HFF-Myc (cell line): Measurements from ENCODE around the gene KIN.

Source experiments
- DNase-seq: peaks from one replicate; pipeline ENCODE4 v3.0.0-alpha.2; 2011; ENCODE audit warnings: low read depth; ENCODE audit errors: extremely low read depth
- H3K4me3 ChIP-seq: replicated peaks from 2 replicates; pipeline ENCODE4 v1.5.1; 2011; ENCODE audit warnings: low read depth, mild to moderate bottlenecking, control low read depth, low read length
- CTCF ChIP-seq: IDR thresholded peaks from 2 replicates; pipeline ENCODE4 v1.5.1; 2012; ENCODE audit warnings: mild to moderate bottlenecking, low read depth, low read length, control low read depth; ENCODE audit errors: missing control alignments

The KIN gene

GRCh38 chr10:7787857-7788638 lies at the start of gene KIN, which contains the start of gene ATP5F1C:
TSS of gene KIN (minus strand) at chr10:7787993. CDS start at chr10:7787933, 60 bp downstream.
TSS of gene ATP5F1C (plus strand) at chr10:7788177. CDS start at chr10:7788208, 31 bp downstream.
- H3K4me3 ChIP-seq, result peak within 1 kb of the TSS; percentile 95
- DNase-seq, result peak; percentile 88
- TF ChIP-seq CTCF, result no peak

GRCh38 chr10:7836571-7836970 lies 48.8 kb upstream of the KIN start:
- DNase-seq, result no peak
- no peak overlapping the region for H3K4me3 ChIP-seq
- no peak for TF ChIP-seq CTCF

- no peak overlapping the region for H3K4me3 ChIP-seq
- DNase-seq, result no peak
- no peak for TF ChIP-seq CTCF
Measured at GRCh38 chr10:7834262-7834661, 46.5 kb upstream of the KIN start.

- TF ChIP-seq CTCF, result no peak
- DNase-seq, result no peak
- no peak overlapping the region for H3K4me3 ChIP-seq
Measured at GRCh38 chr10:7833210-7833609, 45.4 kb upstream of the KIN start.

- no peak for DNase-seq
- H3K4me3 ChIP-seq, result no peak overlapping the region
Measured at GRCh38 chr10:7832060-7832459, 44.3 kb upstream of the KIN start.

GRCh38 chr10:7829289-7829834 lies 41.6 kb upstream of the KIN start:
- no peak for DNase-seq
- no peak overlapping the region for H3K4me3 ChIP-seq
- TF ChIP-seq CTCF, result no peak

More at GRCh38 chr10:7832060-7832459, 44.3 kb upstream of the KIN start:
- no peak for TF ChIP-seq CTCF

- no peak for TF ChIP-seq CTCF
- DNase-seq, result peak; percentile 9
- no peak overlapping the region for H3K4me3 ChIP-seq
Measured at GRCh38 chr10:7826971-7827370, 39.2 kb upstream of the KIN start.
